PC-9 (cell line): Measurements from ENCODE around the gene IL5RA. TPM values are rescaled to one million over a fixed set of nuclear protein-coding genes. Genes with fewer than 3 reads are reported as not detected.

Experiments used
- Bru-seq: library from RNA; stranded (reverse); fragments of 400-500 nt; gene quantifications from one replicate; lab custom pipeline; 2021; lab: Mats Ljungman, UMichigan
- BruChase-seq, 2 experiments: library from RNA; stranded (reverse); fragments of 400-500 nt; gene quantifications; one replicate each; lab custom pipeline; 2021; lab: Mats Ljungman, UMichigan
- BruUV-seq: library from RNA; stranded (reverse); fragments of 400-500 nt; replicated peaks from 2 replicates; lab custom pipeline; 2021; lab: Mats Ljungman, UMichigan
- CTCF ChIA-PET: fragments of 300-600 bp; sonication (Branson Sonifier 250); formaldehyde crosslinking; loops from one replicate; lab custom pipeline; 2022; ENCODE audit warnings: antibody characterized with exemption; lab: Charles Lee
- POLR2A ChIA-PET: fragments of 300-600 bp; sonication (Branson Sonifier 250); formaldehyde crosslinking; loops from one replicate; lab custom pipeline; 2022; ENCODE audit warnings: antibody characterized with exemption; ENCODE audit not compliant: unreplicated experiment; lab: Charles Lee
- DNase-seq, 2 experiments: peaks; one replicate each; pipeline versions ENCODE4 v3.0.0 to v3.0.0-alpha.2; 2015 to 2022; ENCODE audit warnings: mixed read lengths in 1 of 2
- H2AFZ ChIP-seq: fragments of 200-600 bp; sonication (generic); 2 replicates; pipeline ENCODE4 v1.8.1; 2017; ENCODE audit warnings: antibody characterized with exemption
- H3F3A ChIP-seq: fragments of 200-600 bp; sonication (generic); 2 replicates; pipeline ENCODE4 v1.8.1; 2017; ENCODE audit warnings: antibody characterized with exemption, mild to moderate bottlenecking, low read depth; ENCODE audit not compliant: insufficient read depth
- H3K27ac ChIP-seq: fragments of 200-600 bp; sonication (generic); 2 replicates; pipeline ENCODE4 v1.6.1; 2016; ENCODE audit warnings: mixed run types
- H3K27me3 ChIP-seq: fragments of 200-600 bp; sonication (generic); 2 replicates; pipeline ENCODE4 v1.6.1; 2016; ENCODE audit warnings: low read depth, mixed run types; ENCODE audit not compliant: insufficient read depth
- H3K36me3 ChIP-seq: fragments of 200-600 bp; sonication (generic); 2 replicates; pipeline ENCODE4 v1.6.1; 2016; ENCODE audit warnings: low read depth, mixed run types
- H3K4me1 ChIP-seq: fragments of 200-600 bp; sonication (generic); replicated peaks from 2 replicates; pipeline ENCODE4 v1.6.1; 2016; ENCODE audit warnings: mixed run types; ENCODE audit not compliant: insufficient read depth
- H3K4me2 ChIP-seq: fragments of 200-600 bp; sonication (generic); 2 replicates; pipeline ENCODE4 v1.6.1; 2017; ENCODE audit warnings: mixed run types
- H3K4me3 ChIP-seq: fragments of 200-600 bp; sonication (generic); 2 replicates; pipeline ENCODE4 v1.6.1; 2016; ENCODE audit warnings: mixed run types
- H3K79me2 ChIP-seq: fragments of 200-600 bp; sonication (generic); 2 replicates; pipeline ENCODE4 v1.6.1; 2017; ENCODE audit warnings: low read depth, mixed run types
- H3K9me2 ChIP-seq: fragments of 200-600 bp; sonication (generic); 2 replicates; pipeline ENCODE4 v1.8.1; 2017; ENCODE audit warnings: mild to moderate bottlenecking; ENCODE audit not compliant: insufficient read depth
- H3K9me3 ChIP-seq: fragments of 200-600 bp; sonication (generic); 2 replicates; pipeline ENCODE4 v1.8.1; 2016; ENCODE audit warnings: low read depth; ENCODE audit not compliant: insufficient read depth
- H4K20me1 ChIP-seq: fragments of 200-600 bp; sonication (generic); 2 replicates; pipeline ENCODE4 v1.8.1; 2017; ENCODE audit not compliant: insufficient read depth
- CTCF ChIP-seq: fragments of 200-600 bp; sonication (generic); conservative IDR thresholded peaks from 2 replicates; pipeline ENCODE4 v1.6.1; 2017; ENCODE audit warnings: mixed run types, antibody characterized with exemption, mild to moderate bottlenecking, moderate library complexity
- EZH2 ChIP-seq: fragments of 200-600 bp; sonication (generic); IDR thresholded peaks from 2 replicates; pipeline ENCODE4 v1.8.0; 2017; ENCODE audit warnings: antibody characterized with exemption, low read depth
- intact Hi-C: fragments of 100-400 bp; cut with micrococcal nuclease; formaldehyde crosslinking; loops from one replicate; pipeline ENCODE4 v1.10.0; 2022; ENCODE audit not compliant: unreplicated experiment
- long read RNA-seq: library from polyadenylated mRNA; stranded (forward); transcript quantifications from one replicate; pipeline ENCODE4 v2.0.0, GENCODE V29; 2022
- total RNA-seq: library from RNA; stranded (reverse); gene quantifications from 2 replicates; pipeline ENCODE4 v1.2.3, GENCODE V29; 2021

Gene IL5RA
- not detected in 2 replicates for total RNA-seq
- not detected for Bru-seq, nascent RNA
- BruChase-seq, experiment 1, labeled RNA remaining after a 2-hour chase = percentile 2 among the genes with signal in this experiment
- BruChase-seq, experiment 2, labeled RNA remaining after a 6-hour chase = not detected
- long read RNA-seq = 0 reads

DNA sequence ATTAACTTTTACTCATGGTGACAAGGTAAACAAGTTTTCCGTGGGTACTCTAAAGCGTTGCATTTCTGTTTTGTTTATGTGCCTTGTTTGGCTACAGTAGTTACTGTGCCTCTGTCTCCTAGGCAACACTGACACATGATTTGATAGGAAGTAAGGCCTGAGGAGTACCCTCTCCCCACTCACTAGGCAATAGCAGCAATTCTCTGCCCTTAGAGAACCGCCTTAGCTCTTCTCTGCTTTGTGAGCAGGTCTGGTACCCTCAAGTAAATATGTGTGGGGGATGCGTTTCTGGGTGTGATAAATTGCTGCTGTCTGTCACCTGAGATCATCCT, at the start of gene IL5RA:
Gene IL5RA (minus strand): TSS at position 76 of the 332 bp plus-strand sequence. CDS start 5,390 bp downstream, outside the sequence.
- BruUV-seq = no TSS peak
- TF ChIP-seq EZH2 = no peak
- CTCF ChIA-PET = interaction anchor here (0.5 kb wide), 1 partner anchor 20 kb away, joined by 5 read pairs; no protein-coding TSS in a partner anchor

DNA sequence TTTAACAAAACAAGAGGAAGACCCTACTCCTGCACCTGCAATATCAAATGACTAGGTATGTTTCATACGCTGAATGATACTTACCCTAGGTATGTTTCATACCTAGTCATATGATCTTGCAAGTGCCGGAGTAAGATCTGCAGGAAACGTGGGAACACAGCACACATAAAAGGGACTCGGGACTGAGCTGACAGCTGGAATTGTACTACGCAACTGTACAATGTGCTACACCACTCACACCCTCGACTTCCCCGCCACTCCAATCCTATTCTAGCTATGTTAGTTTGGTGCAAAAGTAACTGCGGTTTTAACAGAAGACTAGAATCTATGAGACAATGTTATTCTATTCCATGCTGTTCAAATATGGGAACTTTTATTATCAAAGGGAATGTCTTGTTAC, 47.3 kb upstream of the IL5RA start:
- no peak for DNase-seq
- H3K36me3 ChIP-seq = no peaks in the 10 kb centered on the region
- POLR2A ChIA-PET = no interaction called here
- no peaks in the 10 kb centered on the region for H3K79me2 ChIP-seq
- no peaks in the 10 kb centered on the region for H3K27me3 ChIP-seq
- H3K4me3 ChIP-seq = no peak overlapping the region
- TF ChIP-seq CTCF (no peak), EZH2 (no peak)
- intact Hi-C loops = no loop called here
- BruUV-seq = no TSS peak
- H3K9me3 ChIP-seq = no peaks in the 10 kb centered on the region
- H3K9me2 ChIP-seq = no peaks in the 10 kb centered on the region
- H3K27ac ChIP-seq = no peak overlapping the region
- H2AFZ ChIP-seq = no peak overlapping the region
- CTCF ChIA-PET = no interaction called here
- H4K20me1 ChIP-seq = no peaks in the 10 kb centered on the region
- no peaks in the 10 kb centered on the region for H3F3A ChIP-seq
- H3K4me2 ChIP-seq = no peak overlapping the region
- no peaks in the 10 kb centered on the region for H3K4me1 ChIP-seq

More for the DNA sequence above, at the start of gene IL5RA:
- Histone ChIP-seq H3K36me3 (no peaks in the 10 kb centered on the region), H3K4me1 (no peaks in the 10 kb centered on the region), H3K79me2 (no peaks in the 10 kb centered on the region), H4K20me1 (no peaks in the 10 kb centered on the region), H3K4me3 (no peak within 1 kb of the TSS), H3K4me2 (no peak within 1 kb of the TSS), H3F3A (no peaks in the 10 kb centered on the region), H3K27ac (no peak within 1 kb of the TSS), H3K9me2 (no peaks in the 10 kb centered on the region), H2AFZ (no peak within 1 kb of the TSS), H3K27me3 (no peaks in the 10 kb centered on the region), H3K9me3 (no peaks in the 10 kb centered on the region)
- intact Hi-C loops = no loop called here
- no peak for DNase-seq
- POLR2A ChIA-PET = no interaction called here

DNA sequence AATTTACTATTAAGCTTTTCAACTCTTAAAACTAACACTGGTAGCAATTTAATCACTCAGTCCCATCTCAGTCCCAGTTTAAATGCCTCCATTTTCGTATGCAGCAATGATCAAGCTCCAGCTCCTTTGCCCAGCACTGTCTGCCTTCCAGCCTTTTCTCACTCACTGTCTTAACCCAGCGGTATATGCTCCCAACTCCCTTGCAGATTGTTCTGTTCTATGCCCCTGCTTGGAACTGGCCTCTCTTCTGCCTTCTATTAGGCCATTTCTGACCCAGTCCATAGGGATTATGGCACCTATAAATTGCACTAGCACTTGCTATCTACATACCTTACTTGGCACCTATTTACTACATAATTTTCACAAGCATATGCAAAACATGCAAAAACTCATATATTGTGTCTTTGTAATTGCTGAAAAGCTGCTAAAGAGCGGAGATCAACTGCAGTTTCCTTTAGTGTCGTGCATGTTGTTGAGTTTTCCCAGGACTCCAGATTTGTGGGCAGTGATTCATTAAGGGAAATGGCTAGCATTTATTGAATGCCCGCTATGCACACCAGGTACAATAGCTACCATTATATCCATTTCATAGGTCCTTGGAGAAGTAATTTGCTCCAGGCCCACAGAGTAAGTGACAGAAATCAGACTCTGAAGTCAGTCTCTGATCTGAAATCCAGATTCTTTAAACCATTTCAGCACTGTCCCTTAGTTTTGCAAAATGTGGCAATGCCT, 44.9 kb upstream of the IL5RA start:
- Histone ChIP-seq H3K9me2 (no peaks in the 10 kb centered on the region), H3K79me2 (no peaks in the 10 kb centered on the region), H4K20me1 (no peaks in the 10 kb centered on the region), H3K27me3 (no peaks in the 10 kb centered on the region), H3K4me2 (no peak overlapping the region), H3F3A (no peaks in the 10 kb centered on the region), H3K9me3 (no peaks in the 10 kb centered on the region), H3K36me3 (no peaks in the 10 kb centered on the region), H3K27ac (no peak overlapping the region), H3K4me1 (no peaks in the 10 kb centered on the region), H2AFZ (no peak overlapping the region), H3K4me3 (no peak overlapping the region)
- ChIA-PET CTCF (no interaction called here), POLR2A (no interaction called here)
- BruUV-seq = no TSS peak
- TF ChIP-seq CTCF = no peak
- no peak for TF ChIP-seq EZH2
- DNase-seq = no peak
- intact Hi-C loops = no loop called here
